HepG2 (cell line): ENCODE data around the gene ZNF106. TPM values are rescaled to one million over a fixed set of nuclear protein-coding genes. Genes with fewer than 3 reads are reported as not detected.
A peak's percentile ranks its signal among the peaks of the same experiment; 100 is the strongest.

Experiments used
- AGO1 ChIP-seq: fragments of 200-400 bp; formaldehyde crosslinking; IDR thresholded peaks from 2 replicates; pipeline ENCODE4 v1.6.1; 2017; ENCODE audit warnings: mild to moderate bottlenecking, low read depth, low read length, moderate library complexity; ENCODE audit not compliant: poor library complexity, severe bottlenecking
- HINFP ChIP-seq: sonication (generic); formaldehyde crosslinking; IDR thresholded peaks from 2 replicates; pipeline ENCODE4 v1.4.0; 2020; ENCODE audit warnings: low read depth, mild to moderate bottlenecking, missing genetic modification reagents
- HMG20A ChIP-seq: IDR thresholded peaks from 2 replicates; pipeline ENCODE4 v1.6.1; 2016; ENCODE audit warnings: borderline replicate concordance
- HMGXB4 ChIP-seq, 2 experiments: sonication (generic) in 1 of 2; formaldehyde crosslinking in 1 of 2; IDR thresholded peaks; 2 replicates each; pipeline versions ENCODE4 v1.4.0 to v1.6.1; 2018 to 2020; ENCODE audit warnings: missing genetic modification reagents in 2 of 2, borderline replicate concordance in 1 of 2, low read depth in 1 of 2, mild to moderate bottlenecking in 1 of 2, missing biosample characterization in 1 of 2
- HOMEZ ChIP-seq: IDR thresholded peaks from 2 replicates; pipeline ENCODE4 v1.6.1; 2016; ENCODE audit warnings: low read depth
- PAXIP1 ChIP-seq: sonication (generic); formaldehyde crosslinking; conservative IDR thresholded peaks from 2 replicates; pipeline ENCODE4 v1.4.0; 2020; ENCODE audit warnings: mild to moderate bottlenecking, missing genetic modification reagents, moderate library complexity
- RARA ChIP-seq: IDR thresholded peaks from 2 replicates; pipeline ENCODE4 v1.6.1; 2016; ENCODE audit warnings: missing genetic modification reagents, missing compliant biosample characterization
- SIN3B ChIP-seq: fragments of 150-350 bp; IDR thresholded peaks from 2 replicates; pipeline ENCODE4 v1.6.1; 2014; ENCODE audit warnings: low read length
- TEAD3 ChIP-seq: optimal IDR thresholded peaks from 2 replicates; pipeline ENCODE3; 2016; ENCODE audit warnings: borderline replicate concordance
- TFAP4 ChIP-seq: sonication (generic); IDR thresholded peaks from 2 replicates; pipeline ENCODE4 v1.6.1; 2016; ENCODE audit warnings: low read depth, borderline replicate concordance
- ZBTB44 ChIP-seq: sonication (generic); formaldehyde crosslinking; IDR thresholded peaks from 2 replicates; pipeline ENCODE4 v1.4.0; 2020; ENCODE audit warnings: missing genetic modification reagents
- ZFX ChIP-seq: sonication (generic); formaldehyde crosslinking; IDR thresholded peaks from 2 replicates; pipeline ENCODE4 v1.4.0; 2020; ENCODE audit warnings: mild to moderate bottlenecking, low read depth, missing genetic modification reagents, moderate library complexity
- ZFY ChIP-seq: sonication (generic); formaldehyde crosslinking; IDR thresholded peaks from 2 replicates; pipeline ENCODE4 v1.4.0; 2020; ENCODE audit warnings: missing genetic modification reagents
- ZNF235 ChIP-seq: sonication (generic); formaldehyde crosslinking; IDR thresholded peaks from 2 replicates; pipeline ENCODE4 v1.8.1; 2023; ENCODE audit warnings: mild to moderate bottlenecking, missing genetic modification reagents, borderline replicate concordance
- ZNF549 ChIP-seq: sonication (generic); formaldehyde crosslinking; IDR thresholded peaks from 2 replicates; pipeline ENCODE4 v1.5.0; 2020; ENCODE audit warnings: missing genetic modification reagents
- ZNF891 ChIP-seq: sonication (generic); formaldehyde crosslinking; IDR thresholded peaks from 2 replicates; pipeline ENCODE4 v1.5.0; 2020; ENCODE audit warnings: mild to moderate bottlenecking, missing genetic modification reagents
- polyA plus RNA-seq, 8 experiments: library from polyadenylated mRNA; depleted of rRNA in 3 of 8; stranded (reverse) in 7 of 8; unstranded in 1 of 8; fragments of >200 nt; fragmentation: Illumina TruSeq in 4 of 8; extraction: Trizol in 4 of 8; gene quantifications; 2 replicates each; pipeline versions ENCODE4 v1.2.1 to v1.2.3, GENCODE V29; 2011 to 2016; ENCODE audit warnings: low read depth in 4 of 8, missing spikeins in 1 of 8, mixed read lengths in 1 of 8; ENCODE audit not compliant: insufficient read depth in 1 of 8
- total RNA-seq, 5 experiments: library from RNA; depleted of rRNA; stranded (reverse); fragments of >200 nt; fragmentation: Illumina TruSeq; extraction: Trizol; gene quantifications; 2 replicates each; pipeline ENCODE4 v1.2.3, GENCODE V29; 2016; ENCODE audit warnings: low read depth in 1 of 5

ZNF106 gene
- total and polyA plus RNA-seq, 2 of the 13 experiments (the other 11 are each of a cell fraction or from before 2014, with no cell fraction given): 12.5 to 35.1 TPM

GRCh38 chr15:42495361-42496212, 4.6 kb upstream of the ZNF106 start, which contains the start of gene SNAP23 (continued):
- TF ChIP-seq TFAP4: peak; percentile 80
- peak; percentile 49; the same call in 1 of the 2 replicates for TF ChIP-seq HOMEZ (CRISPR knock-in tag)
- peak in 1 of 2 experiments; percentile 42; a peak in 2 of 4 replicates for TF ChIP-seq HMGXB4 (CRISPR knock-in tag; IDR thresholded peaks at IDR 0.05; ENCODE audit: borderline replicate concordance in 1 of 2, low read depth in 1 of 2)
- no peak for TF ChIP-seq ZNF549
- peak; percentile 19; the same call in 1 of the 2 replicates for TF ChIP-seq SIN3B
- TF ChIP-seq ZNF891 (CRISPR knock-in tag): 0 out of 2 replicates have a peak, but pooled peaks have one; percentile 79
- TF ChIP-seq ZBTB44 (CRISPR knock-in tag): no peak
- TF ChIP-seq ZNF235 (CRISPR knock-in tag): no peak; the same call in 1 of the 2 replicates
- TF ChIP-seq TEAD3: peak; percentile 64
- peak; percentile 88 for TF ChIP-seq HINFP (CRISPR knock-in tag)
- TF ChIP-seq RARA (CRISPR knock-in tag): peak; percentile 6; the same call in 1 of the 2 replicates
- peak; percentile 39; the same call in 1 of the 2 replicates for TF ChIP-seq PAXIP1 (CRISPR knock-in tag)
- TF ChIP-seq AGO1: no peak
- no peak for TF ChIP-seq HMG20A (CRISPR knock-in tag)
- TF ChIP-seq ZFX: peak; percentile 87
- TF ChIP-seq ZFY: peak; percentile 81
